Measurements from ENCODE around the gene PPFIBP2.

PPFIBP2 gene

GRCh38 chr11:7668464-7668863, 154.7 kb downstream of the PPFIBP2 start:
- Histone ChIP-seq H3K4me1 (ENCODE audit: control insufficient read depth, insufficient read depth, low read length) (no peaks in the 10 kb centered on the region), H3K4me3 (ENCODE audit: low read depth, low read length) (no peak overlapping the region), H3K9me3 (ENCODE audit: control insufficient read depth, insufficient read depth, low read depth, low read length) (no peaks in the 10 kb centered on the region), H3K36me3 (ENCODE audit: control insufficient read depth in 2 of 2, insufficient read depth in 1 of 2, low read length in 2 of 2) (no peaks in the 10 kb centered on the region), H3K27ac (ENCODE audit: extremely low read depth, low read depth, low read length) (no peak overlapping the region)
- TF ChIP-seq ZNF184 (tag by site-specific recombination; IDR thresholded peaks at IDR 0.05): no peak
- TF ChIP-seq ZNF544 (tag by site-specific recombination; IDR thresholded peaks at IDR 0.05): no peak
- no peak for TF ChIP-seq ZNF350 (tag by site-specific recombination; IDR thresholded peaks at IDR 0.05)
- no peak for TF ChIP-seq TSHZ1 (tag by site-specific recombination; IDR thresholded peaks at IDR 0.05; ENCODE audit: borderline replicate concordance)
- TF ChIP-seq KLF1 (tag by site-specific recombination; IDR thresholded peaks at IDR 0.05): no peak
- TF ChIP-seq MEIS1 (CRISPR knock-in tag; IDR thresholded peaks at IDR 0.05; ENCODE audit: borderline replicate concordance): no peak
- no peak for TF ChIP-seq ZNF785 (tag by site-specific recombination; IDR thresholded peaks at IDR 0.05)
- no peak for TF ChIP-seq ZNF514 (tag by site-specific recombination; IDR thresholded peaks at IDR 0.05)
- no peak for TF ChIP-seq MYNN (tag by site-specific recombination; IDR thresholded peaks at IDR 0.05; ENCODE audit: borderline replicate concordance)
- no peak for TF ChIP-seq ZNF629 (tag by site-specific recombination; IDR thresholded peaks at IDR 0.05)
- TF ChIP-seq ZNF274 (IDR thresholded peaks at IDR 0.05; ENCODE audit: low read length): no peak
- TF ChIP-seq ZNF274 (tag by site-specific recombination; IDR thresholded peaks at IDR 0.05; ENCODE audit: borderline replicate concordance): no peak
- no peak for TF ChIP-seq ZNF280D (tag by site-specific recombination; IDR thresholded peaks at IDR 0.05)
- POLR2A ChIA-PET: no interaction called here
- CTCF ChIA-PET: interaction anchor here (1.4 to 3.1 kb wide), 3 partner anchors 22 to 524 kb away, joined by 3 to 12 read pairs (median 9); no protein-coding TSS in a partner anchor

GRCh38 chr11:7668911-7669310, 155.1 kb downstream of the PPFIBP2 start:
- Histone ChIP-seq H3K4me1 (ENCODE audit: control insufficient read depth, insufficient read depth, low read length) (no peaks in the 10 kb centered on the region), H3K27ac (ENCODE audit: extremely low read depth, low read depth, low read length) (no peak overlapping the region), H3K4me3 (ENCODE audit: low read depth, low read length) (no peak overlapping the region), H3K36me3 (ENCODE audit: control insufficient read depth in 2 of 2, insufficient read depth in 1 of 2, low read length in 2 of 2) (no peaks in the 10 kb centered on the region), H3K9me3 (ENCODE audit: control insufficient read depth, insufficient read depth, low read depth, low read length) (no peaks in the 10 kb centered on the region)
- CTCF ChIA-PET: interaction anchor here (0.9 to 3.1 kb wide), 4 partner anchors 21 to 525 kb away, joined by 3 to 12 read pairs (median 6); no protein-coding TSS in a partner anchor
- POLR2A ChIA-PET: no interaction called here
- TF ChIP-seq ZNF629 (tag by site-specific recombination; IDR thresholded peaks at IDR 0.05) (no peak), ZNF610 (tag by site-specific recombination; IDR thresholded peaks at IDR 0.05; ENCODE audit: borderline replicate concordance) (no peak), ZNF792 (tag by site-specific recombination; IDR thresholded peaks at IDR 0.05) (no peak), ZFP69B (tag by site-specific recombination; IDR thresholded peaks at IDR 0.05) (no peak), ZBTB26 (tag by site-specific recombination; optimal IDR thresholded peaks at IDR 0.05) (no peak), KLF10 (tag by site-specific recombination; IDR thresholded peaks at IDR 0.05) (no peak), HOXC10 (CRISPR knock-in tag; IDR thresholded peaks at IDR 0.05) (no peak), ZSCAN23 (tag by site-specific recombination; IDR thresholded peaks at IDR 0.05) (no peak), ZNF596 (tag by site-specific recombination; IDR thresholded peaks at IDR 0.05) (no peak), ZNF146 (tag by site-specific recombination; IDR thresholded peaks at IDR 0.05) (no peak), ZNF645 (tag by site-specific recombination; IDR thresholded peaks at IDR 0.05) (no peak), ZNF544 (tag by site-specific recombination; IDR thresholded peaks at IDR 0.05) (no peak), ZNF175 (tag by site-specific recombination; IDR thresholded peaks at IDR 0.05) (no peak)

All from HEK293 (cell line).